ENCODE measurements around the gene ETNK2.

ETNK2 gene

GRCh38 chr1:204085876-204086275 is 66.0 kb downstream of the ETNK2 start:
- H3K4me3 ChIP-seq (ENCODE audit: low read length) = no peak overlapping the region
- no peak for TF ChIP-seq ZNF274 (IDR thresholded peaks at IDR 0.05; ENCODE audit: low read depth, low read length)

DNA sequence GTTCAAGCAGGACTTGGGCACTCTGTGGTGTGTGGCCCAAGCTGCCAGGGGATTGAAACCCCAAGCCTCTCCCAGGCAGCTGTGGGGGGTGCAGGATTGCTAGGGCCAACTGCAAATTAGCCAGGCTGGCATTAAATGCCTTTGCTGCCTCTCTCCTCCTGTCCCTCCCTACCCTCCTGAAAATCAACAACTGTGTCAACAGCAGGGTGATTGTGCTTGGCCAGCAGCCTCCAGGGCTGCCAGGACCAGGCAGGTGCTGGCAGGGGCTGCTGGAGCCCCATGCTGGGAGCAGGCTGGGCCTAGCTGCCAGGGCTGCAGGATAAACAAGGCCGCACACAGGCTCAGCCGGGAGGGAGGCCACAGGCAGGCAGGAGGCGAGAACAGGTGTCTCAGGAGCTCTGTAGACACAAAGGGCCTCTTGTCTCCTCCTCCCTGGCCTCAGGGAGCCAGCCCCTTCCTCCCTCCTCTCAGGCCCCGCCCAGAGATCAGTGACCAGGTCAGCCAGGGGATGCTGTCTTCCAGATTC is 67.5 kb downstream of the ETNK2 start:
- no peak overlapping the region for H3K4me3 ChIP-seq (ENCODE audit: low read length)
- TF ChIP-seq ZNF274 (IDR thresholded peaks at IDR 0.05; ENCODE audit: low read depth, low read length) = no peak

DNA sequence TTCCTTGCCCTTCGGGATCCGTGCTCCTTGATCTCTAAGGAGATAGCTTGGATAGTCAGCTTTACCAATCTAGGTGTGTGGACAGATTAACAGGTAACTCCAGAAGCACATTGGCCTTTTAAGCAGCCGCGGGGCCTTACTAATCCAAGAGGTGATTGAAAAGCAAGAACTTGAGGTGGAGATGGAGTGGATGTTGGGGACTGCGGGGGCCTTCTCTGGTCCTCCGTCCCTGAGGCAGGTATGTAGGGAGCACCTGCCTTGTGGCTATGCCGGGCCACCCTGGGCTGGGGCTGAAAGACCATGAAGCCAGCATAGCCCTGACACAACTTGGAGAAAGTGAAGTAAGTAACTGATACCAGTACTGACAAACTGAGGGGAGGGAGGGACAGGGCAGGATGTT is 68.4 kb downstream of the ETNK2 start:
- no peak for TF ChIP-seq ZNF274 (IDR thresholded peaks at IDR 0.05; ENCODE audit: low read depth, low read length)
- no peak overlapping the region for H3K4me3 ChIP-seq (ENCODE audit: low read length)

- no peak overlapping the region for H3K4me3 ChIP-seq (ENCODE audit: low read length)
- no peak for TF ChIP-seq ZNF274 (IDR thresholded peaks at IDR 0.05; ENCODE audit: low read depth, low read length)
Measured at GRCh38 chr1:204081791-204082513, 69.9 kb downstream of the ETNK2 start.

- no peak overlapping the region for H3K4me3 ChIP-seq (ENCODE audit: low read length)
Measured at GRCh38 chr1:204081164-204081790, 70.6 kb downstream of the ETNK2 start.

More at GRCh38 chr1:204081164-204081790, 70.6 kb downstream of the ETNK2 start:
- no peak for TF ChIP-seq ZNF274 (IDR thresholded peaks at IDR 0.05; ENCODE audit: low read depth, low read length)
